ENCODE data around the gene GFY.
"Not testable (repeated sequence)": the region's sequence is repeated elsewhere in the genome, so short reads cannot be mapped to it uniquely, and the experiment has no call there.

Gene GFY

GRCh38 chr19:49444100-49444700 is 19.0 kb downstream of the GFY start:
- not testable (repeated sequence) for DNase-seq

GRCh38 chr19:49445997-49446396 is 20.8 kb downstream of the GFY start:
- DNase-seq = no peak

GRCh38 chr19:49447485-49448431 is 22.6 kb downstream of the GFY start:
- DNase-seq = peak; percentile 71

GRCh38 chr19:49448432-49448786 is 23.2 kb downstream of the GFY start:
- DNase-seq = no peak

GRCh38 chr19:49450405-49450804 is 25.2 kb downstream of the GFY start:
- DNase-seq = no peak

GRCh38 chr19:49451430-49452181 is 26.4 kb downstream of the GFY start, which contains the start of gene PIH1D1:
PIH1D1 (minus strand) TSS chr19:49451814; CDS start chr19:49451574, 240 bp downstream.
- DNase-seq = peak; percentile 93

- DNase-seq = peak; percentile 91
Observed at GRCh38 chr19:49453013-49453756, 28.0 kb downstream of the GFY start, which contains the start of gene ALDH16A1. ALDH16A1 (plus strand) TSS chr19:49453225; CDS start chr19:49453332, 107 bp downstream.

- no peak for DNase-seq
Observed at GRCh38 chr19:49453757-49454240, 28.6 kb downstream of the GFY start.

GRCh38 chr19:49455773-49456172 is 30.6 kb downstream of the GFY start:
- DNase-seq = no peak

GRCh38 chr19:49456326-49456725 is 31.1 kb downstream of the GFY start:
- DNase-seq = no peak

GRCh38 chr19:49458567-49458903 is 33.3 kb downstream of the GFY start:
- DNase-seq = no peak

- no peak for DNase-seq
Observed at GRCh38 chr19:49459388-49459787, 34.2 kb downstream of the GFY start.

- not testable (repeated sequence) for DNase-seq
Observed at GRCh38 chr19:49461130-49461529, 35.9 kb downstream of the GFY start.

- no peak for DNase-seq
Observed at GRCh38 chr19:49461656-49462055, 36.5 kb downstream of the GFY start.

- no peak for DNase-seq
Observed at GRCh38 chr19:49462492-49462891, 37.3 kb downstream of the GFY start.

GRCh38 chr19:49463960-49464740 is 39.0 kb downstream of the GFY start:
- no peak for DNase-seq

- no peak for DNase-seq
Observed at GRCh38 chr19:49465371-49465770, 40.2 kb downstream of the GFY start.

- DNase-seq = no peak
Observed at GRCh38 chr19:49468199-49468598, 43.0 kb downstream of the GFY start.

- DNase-seq = no peak
Observed at GRCh38 chr19:49468746-49469447, 43.7 kb downstream of the GFY start.

GRCh38 chr19:49469828-49470614 is 44.8 kb downstream of the GFY start:
- DNase-seq = no peak
